ENCODE data around the gene LRRC75A.
"Not testable (repeated sequence)": the region's sequence is repeated elsewhere in the genome, so short reads cannot be mapped to it uniquely, and the experiment has no call there.

The LRRC75A gene

GRCh38 chr17:16491703-16492612 lies at the start of gene LRRC75A:
Gene LRRC75A (minus strand): TSS chr17:16492193. CDS start chr17:16491990, 203 bp downstream.
- DNase-seq (ENCODE audit: low read depth): no peak

GRCh38 chr17:16537130-16537458 lies 45.1 kb upstream of the LRRC75A start:
- no peak for DNase-seq (ENCODE audit: low read depth)

- DNase-seq (ENCODE audit: low read depth): no peak
Observed at GRCh38 chr17:16534236-16534635, 42.2 kb upstream of the LRRC75A start.

GRCh38 chr17:16529906-16530305 lies 37.9 kb upstream of the LRRC75A start:
- no peak for DNase-seq (ENCODE audit: low read depth)

- DNase-seq (ENCODE audit: low read depth): no peak
Observed at GRCh38 chr17:16527298-16527697, 35.3 kb upstream of the LRRC75A start.

GRCh38 chr17:16525556-16525955 lies 33.6 kb upstream of the LRRC75A start:
- not testable (repeated sequence) for DNase-seq (ENCODE audit: low read depth)

GRCh38 chr17:16521070-16521727 lies 29.2 kb upstream of the LRRC75A start:
- peak; percentile 63 for DNase-seq (ENCODE audit: low read depth)

- DNase-seq (ENCODE audit: low read depth): no peak
Observed at GRCh38 chr17:16519021-16519420, 27.0 kb upstream of the LRRC75A start.

- DNase-seq (ENCODE audit: low read depth): no peak
Observed at GRCh38 chr17:16517477-16517876, 25.5 kb upstream of the LRRC75A start.

GRCh38 chr17:16516594-16517051 lies 24.6 kb upstream of the LRRC75A start:
- peak; percentile 14 for DNase-seq (ENCODE audit: low read depth)

GRCh38 chr17:16515933-16516332 lies 23.9 kb upstream of the LRRC75A start:
- DNase-seq (ENCODE audit: low read depth): no peak

- no peak for DNase-seq (ENCODE audit: low read depth)
Observed at GRCh38 chr17:16513873-16514272, 21.9 kb upstream of the LRRC75A start.

- no peak for DNase-seq (ENCODE audit: low read depth)
Observed at GRCh38 chr17:16512011-16512410, 20.0 kb upstream of the LRRC75A start.

- DNase-seq (ENCODE audit: low read depth): no peak
Observed at GRCh38 chr17:16511593-16511992, 19.6 kb upstream of the LRRC75A start.

- DNase-seq (ENCODE audit: low read depth): no peak
Observed at GRCh38 chr17:16507918-16508533, 16.0 kb upstream of the LRRC75A start.

GRCh38 chr17:16506188-16506587 lies 14.2 kb upstream of the LRRC75A start:
- no peak for DNase-seq (ENCODE audit: low read depth)

GRCh38 chr17:16504984-16505383 lies 13.0 kb upstream of the LRRC75A start:
- DNase-seq (ENCODE audit: low read depth): no peak

GRCh38 chr17:16496820-16497489 lies 5.0 kb upstream of the LRRC75A start:
- DNase-seq (ENCODE audit: low read depth): no peak

- no peak for DNase-seq (ENCODE audit: low read depth)
Observed at GRCh38 chr17:16495980-16496819, 4.2 kb upstream of the LRRC75A start.

GRCh38 chr17:16495561-16495960 lies 3.6 kb upstream of the LRRC75A start:
- DNase-seq (ENCODE audit: low read depth): no peak

GRCh38 chr17:16494059-16494458 lies 2.1 kb upstream of the LRRC75A start:
- DNase-seq (ENCODE audit: low read depth): no peak
